ENCODE data around the gene TMEM87B. TPM values are rescaled to one million over a fixed set of nuclear protein-coding genes. Genes with fewer than 3 reads are reported as not detected.

Gene TMEM87B
- total RNA-seq, 1 experiment from 2014 or later, result 37.0 TPM

DNA sequence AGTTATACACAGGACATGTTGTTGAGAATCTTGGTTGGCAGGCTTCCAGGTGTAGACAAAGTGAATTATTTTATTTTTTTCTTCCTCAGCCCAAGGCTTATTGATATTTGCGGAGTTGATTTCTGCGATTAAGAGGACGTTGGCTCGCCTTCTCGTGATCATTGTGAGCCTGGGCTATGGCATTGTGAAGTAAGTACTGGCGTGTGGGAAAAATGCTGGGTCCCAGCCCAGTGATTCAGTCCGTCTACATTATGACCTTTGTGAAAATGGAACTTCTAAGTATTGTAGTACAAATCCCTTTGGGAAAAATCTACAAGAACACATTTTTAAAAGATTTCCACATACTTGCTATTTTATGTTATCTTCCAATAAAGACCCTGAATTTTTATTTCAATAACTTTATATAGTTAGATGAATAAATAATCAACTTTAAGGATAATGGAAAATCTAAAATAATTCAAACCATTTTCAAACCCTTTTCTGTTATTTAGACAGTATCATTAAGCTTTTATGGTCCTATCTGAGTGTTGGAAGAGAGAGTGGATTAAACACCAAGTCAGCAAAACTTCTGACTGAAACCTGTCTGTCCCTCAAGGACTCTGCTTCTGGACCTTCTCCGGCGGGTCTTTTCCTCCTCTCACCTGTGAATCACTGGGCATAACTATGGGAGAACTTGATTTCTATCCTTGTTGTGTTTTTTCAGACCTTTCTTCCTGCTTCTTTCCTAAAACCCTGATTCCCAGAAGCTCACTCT is 31.0 kb downstream of the TMEM87B start:
- Mint-ChIP-seq H3K4me3 (ENCODE audit: low read depth, unreplicated experiment) (no peak overlapping the region), H3K27me3 (ENCODE audit: unreplicated experiment) (no peaks in the 10 kb centered on the region), H3K4me1 (ENCODE audit: low read depth, unreplicated experiment) (peaks cover 8% of the 10 kb centered on the region), H3K27ac (ENCODE audit: unreplicated experiment) (no peak overlapping the region), H3K9me3 (ENCODE audit: low read depth, unreplicated experiment) (no peaks in the 10 kb centered on the region), H3K36me3 (ENCODE audit: insufficient read depth, unreplicated experiment) (peaks cover 61% of the 10 kb centered on the region)
- TF ChIP-seq, protein P1, sequence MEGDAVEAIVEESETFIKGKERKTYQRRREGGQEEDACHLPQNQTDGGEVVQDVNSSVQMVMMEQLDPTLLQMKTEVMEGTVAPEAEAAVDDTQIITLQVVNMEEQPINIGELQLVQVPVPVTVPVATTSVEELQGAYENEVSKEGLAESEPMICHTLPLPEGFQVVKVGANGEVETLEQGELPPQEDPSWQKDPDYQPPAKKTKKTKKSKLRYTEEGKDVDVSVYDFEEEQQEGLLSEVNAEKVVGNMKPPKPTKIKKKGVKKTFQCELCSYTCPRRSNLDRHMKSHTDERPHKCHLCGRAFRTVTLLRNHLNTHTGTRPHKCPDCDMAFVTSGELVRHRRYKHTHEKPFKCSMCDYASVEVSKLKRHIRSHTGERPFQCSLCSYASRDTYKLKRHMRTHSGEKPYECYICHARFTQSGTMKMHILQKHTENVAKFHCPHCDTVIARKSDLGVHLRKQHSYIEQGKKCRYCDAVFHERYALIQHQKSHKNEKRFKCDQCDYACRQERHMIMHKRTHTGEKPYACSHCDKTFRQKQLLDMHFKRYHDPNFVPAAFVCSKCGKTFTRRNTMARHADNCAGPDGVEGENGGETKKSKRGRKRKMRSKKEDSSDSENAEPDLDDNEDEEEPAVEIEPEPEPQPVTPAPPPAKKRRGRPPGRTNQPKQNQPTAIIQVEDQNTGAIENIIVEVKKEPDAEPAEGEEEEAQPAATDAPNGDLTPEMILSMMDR (IDR thresholded peaks at IDR 0.05; ENCODE audit: unreplicated experiment), result no peak
- intact Hi-C loops (cut with micrococcal nuclease; ENCODE audit: unreplicated experiment), result no loop called here
- BruUV-seq (replicated peaks), result no TSS peak
- no peak for DNase-seq
- CTCF ChIA-PET, result no interaction called here

DNA sequence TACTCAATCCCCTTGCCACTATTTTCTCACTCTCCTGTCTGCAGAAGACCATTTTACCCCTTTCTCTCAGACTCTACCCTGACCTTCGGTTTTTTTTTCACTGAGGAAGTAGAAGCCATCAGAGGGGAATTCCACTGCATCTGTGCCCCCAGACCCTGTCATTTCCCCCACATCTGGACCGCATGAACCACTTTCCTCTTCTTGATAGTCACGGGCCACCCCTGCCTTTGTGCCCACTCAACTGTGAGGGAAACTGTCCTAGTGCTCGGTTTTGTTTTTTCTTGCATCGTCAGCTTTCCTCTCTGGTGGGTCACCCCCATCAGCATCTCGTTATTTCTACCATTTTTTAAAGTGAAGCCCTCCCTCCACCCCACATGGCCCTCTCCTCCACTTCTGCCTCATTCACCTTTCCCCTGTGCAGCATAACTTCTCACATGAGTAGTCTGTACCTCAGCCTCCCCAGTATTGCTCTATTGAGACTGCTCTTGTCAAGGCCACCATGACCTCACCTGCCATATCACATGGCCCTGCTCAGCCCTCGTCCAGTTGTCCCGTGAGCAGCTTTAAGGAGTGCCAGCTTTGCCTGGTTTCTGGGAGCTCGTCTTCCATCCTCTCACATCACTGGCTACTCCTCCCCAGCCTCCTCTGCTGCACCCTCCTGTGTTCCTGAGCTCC is 32.4 kb downstream of the TMEM87B start:
- TF ChIP-seq, protein P1 (IDR thresholded peaks at IDR 0.05; ENCODE audit: unreplicated experiment), result no peak
- no peaks in the 10 kb centered on the region for H3K27me3 Mint-ChIP-seq (ENCODE audit: unreplicated experiment)
- no peak for DNase-seq
- CTCF ChIA-PET, result interaction anchor here (0.5 kb wide), 1 partner anchor 15 kb away, joined by 6 read pairs; no protein-coding TSS in a partner anchor
- no peak overlapping the region for H3K4me3 Mint-ChIP-seq (ENCODE audit: low read depth, unreplicated experiment)
- H3K27ac Mint-ChIP-seq (ENCODE audit: unreplicated experiment), result peak overlapping the region; percentile 30
- H3K9me3 Mint-ChIP-seq (ENCODE audit: low read depth, unreplicated experiment), result no peaks in the 10 kb centered on the region
- peaks cover 18% of the 10 kb centered on the region for H3K4me1 Mint-ChIP-seq (ENCODE audit: low read depth, unreplicated experiment)
- intact Hi-C loops (cut with micrococcal nuclease; ENCODE audit: unreplicated experiment), result no loop called here
- no TSS peak for BruUV-seq (replicated peaks)
- peaks cover 51% of the 10 kb centered on the region for H3K36me3 Mint-ChIP-seq (ENCODE audit: insufficient read depth, unreplicated experiment)

DNA sequence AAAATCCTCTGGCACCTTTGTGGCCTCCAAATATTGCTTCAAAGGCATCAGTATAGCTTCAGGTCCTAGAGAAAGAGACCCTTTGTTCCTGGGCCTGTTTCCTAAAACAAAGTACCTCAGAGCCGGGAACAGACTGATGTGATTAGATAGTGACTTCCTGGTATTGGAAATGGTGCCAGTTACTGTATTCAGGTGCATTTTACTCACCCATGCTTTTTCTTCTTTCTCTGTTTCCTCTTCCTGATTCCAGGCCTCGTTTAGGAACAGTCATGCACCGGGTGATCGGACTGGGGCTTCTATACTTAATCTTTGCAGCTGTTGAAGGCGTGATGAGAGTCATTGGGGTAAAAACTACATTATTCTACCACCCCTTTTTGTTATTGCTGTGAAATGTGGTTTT is 34.3 kb downstream of the TMEM87B start:
- H3K27ac Mint-ChIP-seq (ENCODE audit: unreplicated experiment), result peak overlapping the region; percentile 29
- CTCF ChIA-PET, result no interaction called here
- H3K36me3 Mint-ChIP-seq (ENCODE audit: insufficient read depth, unreplicated experiment), result peaks cover 41% of the 10 kb centered on the region
- H3K27me3 Mint-ChIP-seq (ENCODE audit: unreplicated experiment), result no peaks in the 10 kb centered on the region
- intact Hi-C loops (cut with micrococcal nuclease; ENCODE audit: unreplicated experiment), result no loop called here
- peaks cover 21% of the 10 kb centered on the region for H3K4me1 Mint-ChIP-seq (ENCODE audit: low read depth, unreplicated experiment)
- no peak overlapping the region for H3K4me3 Mint-ChIP-seq (ENCODE audit: low read depth, unreplicated experiment)
- no peaks in the 10 kb centered on the region for H3K9me3 Mint-ChIP-seq (ENCODE audit: low read depth, unreplicated experiment)
- no TSS peak for BruUV-seq (replicated peaks)
- TF ChIP-seq, protein P1 (IDR thresholded peaks at IDR 0.05; ENCODE audit: unreplicated experiment), result no peak
- DNase-seq, result no peak

DNA sequence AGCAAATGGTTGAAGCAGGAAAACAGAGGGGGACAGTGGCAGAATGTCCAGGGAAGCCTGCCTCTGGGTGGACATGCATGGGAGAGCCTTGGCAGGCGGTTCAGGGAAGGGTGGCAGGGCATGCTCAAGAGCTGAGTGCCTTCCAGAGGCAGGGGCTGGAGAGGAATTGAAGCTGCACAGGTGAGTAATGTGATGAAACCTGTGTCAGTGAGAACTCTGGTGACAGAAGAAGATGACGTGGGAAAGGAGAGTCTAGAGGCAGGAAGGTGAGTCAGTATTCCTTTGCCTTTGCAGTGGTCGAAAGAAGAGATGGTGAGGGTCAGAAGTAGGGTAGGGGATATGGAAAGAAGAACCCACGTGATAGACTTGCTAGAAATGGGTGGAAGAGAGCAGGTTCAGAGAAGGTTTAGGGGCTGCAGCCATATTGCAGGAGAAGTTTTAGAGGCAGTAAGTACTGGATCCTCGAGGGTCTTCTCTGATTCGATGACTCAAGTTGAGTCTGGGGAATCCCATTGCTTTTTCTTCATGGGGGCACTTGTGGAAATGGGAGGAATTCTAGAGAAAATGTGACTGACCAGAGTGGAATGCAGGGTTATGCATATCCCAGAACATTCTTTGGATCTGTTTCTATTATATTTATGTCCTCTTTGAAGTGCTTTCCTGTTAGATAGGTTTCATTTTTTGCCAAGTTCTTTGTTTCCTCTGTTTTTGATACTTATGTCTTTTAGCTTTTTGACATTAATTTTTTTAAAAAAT is 37.4 kb downstream of the TMEM87B start:
- CTCF ChIA-PET, result no interaction called here

More for the DNA sequence above, 37.4 kb downstream of the TMEM87B start:
- TF ChIP-seq, protein P1 (IDR thresholded peaks at IDR 0.05; ENCODE audit: unreplicated experiment), result no peak
- Mint-ChIP-seq H3K4me1 (ENCODE audit: low read depth, unreplicated experiment) (peaks cover 13% of the 10 kb centered on the region), H3K4me3 (ENCODE audit: low read depth, unreplicated experiment) (no peak overlapping the region), H3K27me3 (ENCODE audit: unreplicated experiment) (no peaks in the 10 kb centered on the region), H3K36me3 (ENCODE audit: insufficient read depth, unreplicated experiment) (peaks cover 38% of the 10 kb centered on the region), H3K9me3 (ENCODE audit: low read depth, unreplicated experiment) (no peaks in the 10 kb centered on the region), H3K27ac (ENCODE audit: unreplicated experiment) (no peak overlapping the region)
- intact Hi-C loops (cut with micrococcal nuclease; ENCODE audit: unreplicated experiment), result no loop called here
- no peak for DNase-seq
- BruUV-seq (replicated peaks), result no TSS peak
